HG02970 (cell line): ENCODE results near the gene TRERF1.
"Not testable (repeated sequence)": the region's sequence is repeated elsewhere in the genome, so short reads cannot be mapped to it uniquely, and the experiment has no call there.

ENCODE experiments used
- ATAC-seq: cut with Tn5 transposase; IDR thresholded peaks from one replicate; pipeline ENCODE4 v1.9.1; 2021; ENCODE audit warnings: mild to moderate bottlenecking, moderate library complexity, moderate number of reproducible peaks; ENCODE audit not compliant: unreplicated experiment, low FRiP score

Gene TRERF1

DNA sequence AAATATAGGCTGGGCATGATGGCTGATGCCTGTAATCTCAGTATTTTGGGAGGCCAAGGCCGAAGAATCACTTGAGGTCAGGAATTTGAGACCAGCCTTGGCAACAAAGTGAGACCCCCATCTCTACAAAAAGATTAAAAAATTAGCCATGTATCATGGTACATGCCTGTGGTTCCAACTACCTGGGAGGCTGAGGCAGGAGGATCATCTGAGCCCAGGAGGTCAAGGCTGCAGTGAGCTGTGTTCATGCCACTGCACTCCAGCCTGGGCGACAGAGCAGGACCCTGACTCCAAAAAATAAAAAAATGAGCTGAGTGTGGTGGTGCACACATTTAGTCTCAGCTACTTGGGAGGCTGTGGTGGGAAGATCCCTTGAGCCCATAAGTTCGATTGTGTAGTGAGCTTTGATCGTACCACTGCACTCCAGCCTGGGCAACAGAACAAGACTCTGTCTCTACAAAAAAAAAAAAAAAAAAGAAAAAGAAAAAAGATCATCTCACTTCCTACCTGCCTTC is 246.9 kb downstream of the TRERF1 start:
- ATAC-seq = no peak

- no peak for ATAC-seq
Measured at GRCh38 chr6:42203183-42203582, 248.5 kb downstream of the TRERF1 start.

DNA sequence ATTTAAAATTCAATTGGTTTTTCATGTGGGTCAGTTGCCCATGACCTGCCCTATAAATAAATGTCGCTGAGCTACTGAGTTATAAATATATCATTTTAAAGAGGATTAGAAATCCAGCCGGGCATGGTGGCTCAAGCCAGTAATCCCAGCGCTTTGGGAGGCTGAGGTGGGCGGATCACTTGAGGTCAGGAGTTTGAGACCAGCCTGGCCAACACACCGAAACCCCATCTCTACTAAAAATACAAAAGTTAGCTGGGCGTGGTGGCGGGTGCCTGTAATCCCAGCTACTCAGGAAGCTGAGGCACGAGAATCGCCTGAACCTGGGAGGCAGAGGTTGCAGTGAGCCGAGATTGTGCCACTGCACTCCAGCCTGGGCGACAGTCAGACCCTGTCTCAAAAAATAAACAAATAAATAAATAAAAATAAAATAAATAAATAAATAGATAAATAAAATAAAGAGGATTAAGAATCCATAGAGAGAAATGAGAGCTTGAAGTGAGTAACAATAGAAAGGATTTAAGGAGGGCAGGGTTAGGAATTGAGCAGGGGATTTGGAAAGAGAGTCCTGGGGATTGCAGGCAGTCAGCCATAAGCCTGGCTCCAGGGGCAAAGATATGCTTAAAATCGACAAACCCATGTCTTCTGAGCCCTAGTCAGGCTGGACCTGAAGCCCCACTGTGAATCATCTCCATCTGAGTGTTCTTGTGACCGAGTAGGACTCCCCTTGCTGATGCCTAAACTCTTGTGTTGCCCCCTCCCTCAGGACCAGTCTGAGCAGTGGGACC is 249.4 kb downstream of the TRERF1 start:
- not testable (repeated sequence) for ATAC-seq

GRCh38 chr6:42201382-42201781 is 250.3 kb downstream of the TRERF1 start:
- ATAC-seq = no peak

- ATAC-seq = no peak
Measured at GRCh38 chr6:42200035-42200434, 251.7 kb downstream of the TRERF1 start.

- ATAC-seq = no peak
Measured at GRCh38 chr6:42199106-42199981, 252.4 kb downstream of the TRERF1 start.

DNA sequence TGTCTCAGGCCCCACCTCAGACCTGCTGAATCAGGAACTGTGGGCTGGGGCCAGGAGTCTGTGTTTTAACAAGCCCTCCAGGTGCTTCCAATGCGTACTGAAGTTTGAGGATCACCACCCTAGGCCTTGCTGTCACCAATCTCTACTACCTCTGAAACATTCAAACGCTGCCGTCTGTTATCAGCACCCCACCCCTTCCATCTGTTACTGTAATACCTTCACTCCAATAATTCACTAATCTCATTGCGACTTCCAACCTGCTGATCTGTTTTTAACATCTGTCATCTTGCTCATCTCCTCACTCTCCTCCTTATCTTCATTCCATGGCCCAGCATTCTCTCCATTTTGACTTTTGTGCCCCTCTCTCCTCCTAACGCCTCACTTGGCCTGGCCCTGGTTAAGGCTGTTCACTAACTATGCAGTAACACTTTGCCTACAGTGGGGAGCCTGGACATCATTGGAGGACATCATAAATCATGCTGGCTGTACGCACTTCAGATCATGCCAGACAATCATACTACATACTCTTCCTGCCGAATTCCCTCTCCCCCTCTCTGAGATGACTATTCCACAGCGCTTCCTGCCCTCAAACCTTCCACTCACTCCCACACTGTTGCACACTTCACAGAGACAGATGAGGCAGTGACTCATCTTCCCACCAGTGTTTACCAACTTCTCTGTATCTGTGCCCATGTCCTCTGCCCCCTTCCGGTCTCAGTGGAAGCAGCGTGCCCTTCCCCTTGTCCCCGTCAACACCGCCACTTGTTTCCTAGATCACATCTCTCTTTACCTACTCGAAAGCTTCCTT is 254.0 kb downstream of the TRERF1 start:
- no peak for ATAC-seq

DNA sequence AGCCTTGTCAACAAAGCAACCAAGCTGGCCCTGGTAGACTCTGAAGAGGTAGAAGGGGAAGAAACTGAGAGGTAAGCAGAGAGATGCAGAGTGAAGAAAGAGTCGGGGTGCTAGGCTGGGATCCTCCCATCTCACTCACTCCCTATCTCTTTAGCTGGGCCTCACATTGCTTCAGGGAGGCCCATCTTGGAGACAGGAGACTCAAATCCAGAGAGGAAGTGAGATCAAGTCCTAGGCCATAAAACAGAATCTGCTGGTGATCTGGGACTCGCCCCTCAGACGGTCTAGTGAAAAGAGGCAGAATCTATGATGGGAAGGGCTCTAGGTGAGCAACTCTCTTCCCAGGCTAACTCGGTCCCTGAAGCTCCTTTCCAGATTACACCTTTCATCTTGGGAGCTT is 256.3 kb downstream of the TRERF1 start:
- no peak for ATAC-seq

DNA sequence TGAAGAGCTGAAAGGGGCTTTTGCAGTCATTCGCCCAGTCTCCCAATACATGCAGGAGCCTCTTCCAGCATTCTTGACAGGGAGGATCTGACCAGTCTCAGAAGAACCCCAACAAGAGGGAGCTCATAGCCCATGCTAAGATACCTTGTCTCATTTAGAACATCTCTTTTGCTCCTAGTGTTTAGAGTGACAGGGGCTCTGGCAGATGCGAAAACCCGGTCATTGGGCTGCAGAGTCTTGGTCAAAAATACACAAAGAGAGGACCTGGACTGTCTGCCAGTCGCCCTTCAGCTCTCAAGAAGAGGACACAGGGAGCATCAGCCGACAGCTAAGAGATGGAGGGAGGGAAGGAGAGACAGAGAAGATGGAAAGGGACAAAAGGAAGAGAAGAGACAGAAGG is 257.7 kb downstream of the TRERF1 start:
- no peak for ATAC-seq

DNA sequence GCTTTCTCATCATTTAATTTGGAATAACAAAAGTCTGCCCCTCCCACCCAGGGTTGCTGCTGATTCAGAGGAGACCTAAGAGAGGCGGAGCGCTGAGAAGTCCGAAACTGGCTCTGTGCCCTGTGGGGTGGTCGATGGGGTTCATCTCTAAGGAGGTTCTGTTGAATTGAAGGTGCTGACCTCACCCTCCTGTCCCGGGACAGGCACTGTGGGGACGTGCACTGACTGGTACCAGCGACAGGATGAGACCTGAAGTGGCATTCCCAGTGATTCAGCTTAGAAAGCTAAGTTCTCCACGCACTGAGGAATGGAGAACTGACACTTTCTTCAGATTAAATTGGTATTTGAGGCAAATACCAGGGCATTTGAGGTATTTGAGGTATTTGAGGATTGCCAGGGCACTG is 258.2 kb downstream of the TRERF1 start:
- ATAC-seq = no peak

DNA sequence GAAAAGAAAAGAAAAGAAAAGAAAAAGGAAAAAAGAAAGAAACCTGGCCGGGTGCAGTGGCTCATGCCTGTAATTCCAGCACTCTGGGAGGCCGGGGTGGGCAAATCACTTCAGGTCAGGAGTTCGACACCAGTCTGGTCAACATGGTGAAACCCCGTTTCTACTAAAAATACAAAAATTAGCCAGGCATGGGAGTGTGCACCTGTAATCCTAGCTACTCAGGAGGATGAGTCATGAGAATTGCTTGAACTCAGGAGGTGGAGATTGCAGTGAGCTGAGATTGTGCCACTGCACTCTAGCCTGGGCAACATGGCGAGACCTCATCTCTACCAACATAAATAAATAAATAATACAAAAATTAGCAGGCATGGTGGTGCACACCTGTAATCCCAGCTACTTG is 259.3 kb downstream of the TRERF1 start:
- not testable (repeated sequence) for ATAC-seq

DNA sequence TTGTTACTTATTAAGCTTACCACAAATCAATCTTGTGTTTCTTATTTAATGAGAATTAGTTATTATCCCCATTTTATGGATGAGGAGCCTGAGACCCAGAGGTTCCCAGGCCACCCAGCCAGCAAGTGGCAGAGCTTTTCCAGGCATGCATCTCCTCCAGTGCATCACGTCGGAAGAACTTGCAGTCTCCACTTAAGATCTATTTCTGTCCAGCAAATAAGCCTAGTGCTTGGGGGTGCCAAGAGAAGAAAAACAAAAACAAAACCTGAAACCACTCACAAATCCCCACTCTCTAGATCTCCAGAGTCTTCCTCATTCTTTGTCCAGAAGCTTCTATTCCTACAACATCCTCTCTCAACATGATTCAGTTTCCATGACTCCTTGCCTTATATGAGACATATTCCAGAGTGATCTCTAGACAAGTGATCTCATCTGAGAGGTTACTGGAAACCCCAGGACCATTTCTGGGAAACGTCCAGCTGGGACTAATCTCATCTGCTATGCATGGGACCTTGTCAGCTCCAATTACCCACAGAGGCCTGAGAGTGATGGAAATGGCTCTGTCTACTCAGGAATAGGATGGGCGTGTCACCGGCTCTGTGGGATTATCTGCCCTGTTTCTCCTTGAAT is 261.1 kb downstream of the TRERF1 start:
- no peak for ATAC-seq

GRCh38 chr6:42188406-42188805 is 263.3 kb downstream of the TRERF1 start:
- ATAC-seq = no peak

DNA sequence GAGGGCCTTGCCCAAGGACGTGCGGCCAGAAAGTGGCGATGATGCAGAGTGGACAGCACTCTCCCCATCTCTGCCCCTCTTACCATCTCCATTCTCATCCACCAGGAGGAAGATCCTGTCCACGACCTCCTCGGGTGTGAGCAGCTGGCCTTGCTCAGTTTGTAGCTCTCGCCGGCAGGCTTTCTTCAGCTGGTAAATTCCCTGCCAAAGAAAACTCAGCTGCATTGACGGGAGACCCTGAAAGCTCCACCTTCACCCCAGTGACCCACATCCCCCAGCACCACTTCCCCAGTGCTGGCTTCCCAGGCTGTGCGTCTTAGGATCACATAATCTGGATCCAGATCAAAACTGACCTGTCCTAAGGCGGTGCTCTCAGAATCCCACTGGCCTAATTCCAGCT is 266.1 kb downstream of the TRERF1 start:
- no peak for ATAC-seq

- ATAC-seq = no peak
Measured at GRCh38 chr6:42184475-42184874, 267.3 kb downstream of the TRERF1 start.

DNA sequence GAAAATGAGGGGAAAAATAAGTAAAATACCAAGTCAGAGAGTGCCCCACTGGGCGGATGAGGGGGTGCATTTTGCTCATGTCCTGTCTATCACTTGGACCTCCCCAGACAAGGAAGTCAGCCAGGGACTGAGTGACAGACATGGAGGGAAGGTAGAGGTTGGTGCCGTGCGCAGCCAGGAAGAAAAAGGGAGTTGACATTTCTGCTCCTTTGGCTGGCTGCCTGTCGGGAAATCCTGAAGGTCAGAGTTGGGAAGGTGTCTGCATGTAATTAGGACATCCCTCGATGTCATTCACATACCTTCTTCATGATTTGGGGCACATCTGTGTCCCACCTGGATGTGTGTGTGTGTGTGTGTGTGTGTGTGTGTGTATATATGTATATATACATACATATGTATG is 269.6 kb downstream of the TRERF1 start:
- ATAC-seq = no peak

- no peak for ATAC-seq
Measured at GRCh38 chr6:42179945-42180313, 271.8 kb downstream of the TRERF1 start.

GRCh38 chr6:42179261-42179944 is 272.3 kb downstream of the TRERF1 start:
- ATAC-seq = no peak

DNA sequence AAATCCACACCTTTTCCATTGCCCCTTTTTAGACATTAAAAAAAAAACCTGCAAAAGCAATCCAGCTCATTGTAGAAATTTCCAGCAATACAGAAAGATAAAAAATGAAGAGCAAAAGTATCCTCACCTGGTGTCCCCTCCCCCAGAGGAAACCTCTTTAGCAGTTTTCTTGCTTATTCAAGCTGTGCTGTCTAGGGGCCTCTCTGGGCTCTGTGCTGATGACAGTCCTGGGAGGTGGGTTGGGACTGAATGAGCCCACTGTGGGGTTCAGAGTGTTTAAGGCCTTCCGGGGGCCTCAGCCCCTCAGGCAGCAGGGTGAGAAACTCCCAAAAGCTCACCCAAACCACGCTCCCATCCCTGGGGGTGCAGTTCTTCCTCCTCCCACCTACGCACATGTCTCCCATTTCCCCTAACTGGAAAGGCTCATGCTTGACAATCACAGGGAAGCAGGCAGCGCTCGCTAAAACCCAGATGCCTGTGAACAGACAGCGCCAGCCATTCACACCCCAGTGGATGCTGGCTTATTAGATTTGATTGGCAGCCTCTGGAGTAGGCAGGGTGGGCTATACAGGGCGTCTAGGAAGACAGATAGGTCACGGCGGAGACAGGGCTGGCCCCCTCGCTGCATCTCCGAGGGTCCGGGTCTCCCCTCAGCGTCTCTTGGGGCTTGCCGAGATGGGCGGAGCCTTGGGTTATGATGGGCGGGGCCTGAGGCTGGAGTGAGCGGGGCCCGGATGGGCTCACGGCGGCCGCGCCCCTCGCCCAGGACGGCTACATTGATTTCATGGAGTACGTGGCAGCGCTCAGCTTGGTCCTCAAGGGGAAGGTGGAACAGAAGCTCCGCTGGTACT is 274.0 kb downstream of the TRERF1 start:
- no peak for ATAC-seq
